ENCODE measurements around the gene FCHSD1. TPM values are rescaled to one million over a fixed set of nuclear protein-coding genes. Genes with fewer than 3 reads are reported as not detected.

FCHSD1 gene
- total RNA-seq, 1 experiment from 2014 or later, result 23.1 TPM

DNA sequence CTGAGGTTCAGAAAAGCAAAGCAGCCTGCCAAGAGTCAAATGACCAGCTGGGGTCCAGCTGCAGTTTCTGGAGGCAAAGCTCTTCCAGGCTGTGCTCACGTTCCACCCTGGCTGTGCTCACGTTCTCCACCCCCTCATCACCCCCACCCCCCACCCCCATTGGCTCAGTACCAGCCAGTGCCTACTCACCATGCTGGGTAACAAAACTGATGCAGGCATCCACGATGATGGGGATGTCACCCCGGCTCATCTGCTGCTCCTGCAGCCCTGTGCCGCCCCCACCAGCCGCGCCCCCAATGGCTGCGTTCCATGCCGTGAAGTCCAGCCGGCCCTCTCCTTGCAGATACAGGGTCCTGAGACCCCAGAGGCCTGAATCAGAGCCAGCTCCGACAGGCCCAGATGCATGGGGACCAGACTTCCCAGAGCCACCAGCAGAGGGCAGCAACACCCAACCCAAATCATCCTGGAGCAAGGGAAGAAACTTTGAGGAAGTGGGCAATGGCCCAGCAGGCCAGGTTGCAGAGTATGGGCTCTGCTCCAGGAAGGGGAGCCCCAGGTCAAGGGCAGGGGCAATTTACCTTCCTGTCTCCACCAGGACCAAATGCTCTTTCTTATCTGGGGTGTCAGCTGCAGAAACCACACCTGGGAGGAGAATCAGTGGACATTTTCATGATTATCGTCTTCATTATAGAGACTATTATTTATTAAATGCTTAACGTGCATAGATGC, 13.7 kb upstream of the FCHSD1 start:
- H3K18ac ChIP-seq (ENCODE audit: insufficient read length, low read depth, low read length), result no peak overlapping the region
- peak; percentile 85 for DNase-seq
- no peak overlapping the region for H2AK5ac ChIP-seq (ENCODE audit: insufficient read length, low read length)
- no peak overlapping the region for H4K8ac ChIP-seq (replicated peaks; ENCODE audit: insufficient read length, low read depth, low read length)
- Mint-ChIP-seq H3K9me3 (no peaks in the 10 kb centered on the region), H3K4me3 (no peak overlapping the region), H3K4me1 (peaks cover 15 to 24% of the 10 kb centered on the region in 2 experiments), H3K27ac (peak overlapping the region in 1 of 3 experiments; percentile 42; a peak in 1 of 7 replicates), H3K27me3 (ENCODE audit: low read depth) (no peaks in the 10 kb centered on the region), H3K36me3 (ENCODE audit: insufficient read depth in 1 of 3, low read depth in 3 of 3) (peaks cover 35 to 51% (median 35%) of the 10 kb centered on the region in 3 experiments)
- no peak overlapping the region for H2BK20ac ChIP-seq (ENCODE audit: low read depth, low read length, poor library complexity, severe bottlenecking)
- no peak overlapping the region for H2AFZ ChIP-seq (ENCODE audit: low read length)
- H3T11ph ChIP-seq (ENCODE audit: low read length), result no peak overlapping the region
- no peak overlapping the region for H3K27ac ChIP-seq (ENCODE audit: insufficient read length, low read depth, low read length)
- no peaks in the 10 kb centered on the region for H3K79me2 ChIP-seq (ENCODE audit: insufficient read depth, low read length)
- H3K4me1 ChIP-seq (ENCODE audit: insufficient read depth, low read length), result no peaks in the 10 kb centered on the region
- H3K79me1 ChIP-seq (ENCODE audit: insufficient read depth, low read depth, low read length, poor library complexity, severe bottlenecking), result no peaks in the 10 kb centered on the region
- no CpG with 5 or more reads among the region's 13 CpGs for WGBS (ENCODE audit: extremely low coverage, insufficient read length, low lambda C conversion rate)
- H3K9me3 ChIP-seq (ENCODE audit: control insufficient read depth, low read depth, low read length), result no peaks in the 10 kb centered on the region
- no peak overlapping the region for H3K23ac ChIP-seq (ENCODE audit: insufficient read length, low read depth, low read length)
- no peak overlapping the region for H4K91ac ChIP-seq (ENCODE audit: insufficient read length, low read depth, low read length)
- no peak overlapping the region for H3K56ac ChIP-seq (ENCODE audit: insufficient read length, low read depth, low read length)
- H4K20me1 ChIP-seq (ENCODE audit: control insufficient read depth, insufficient read depth, insufficient read length), result no peaks in the 10 kb centered on the region
- no peak overlapping the region for H3K9ac ChIP-seq (ENCODE audit: extremely low read depth, insufficient read length, low read length)
- TF ChIP-seq, protein P1, sequence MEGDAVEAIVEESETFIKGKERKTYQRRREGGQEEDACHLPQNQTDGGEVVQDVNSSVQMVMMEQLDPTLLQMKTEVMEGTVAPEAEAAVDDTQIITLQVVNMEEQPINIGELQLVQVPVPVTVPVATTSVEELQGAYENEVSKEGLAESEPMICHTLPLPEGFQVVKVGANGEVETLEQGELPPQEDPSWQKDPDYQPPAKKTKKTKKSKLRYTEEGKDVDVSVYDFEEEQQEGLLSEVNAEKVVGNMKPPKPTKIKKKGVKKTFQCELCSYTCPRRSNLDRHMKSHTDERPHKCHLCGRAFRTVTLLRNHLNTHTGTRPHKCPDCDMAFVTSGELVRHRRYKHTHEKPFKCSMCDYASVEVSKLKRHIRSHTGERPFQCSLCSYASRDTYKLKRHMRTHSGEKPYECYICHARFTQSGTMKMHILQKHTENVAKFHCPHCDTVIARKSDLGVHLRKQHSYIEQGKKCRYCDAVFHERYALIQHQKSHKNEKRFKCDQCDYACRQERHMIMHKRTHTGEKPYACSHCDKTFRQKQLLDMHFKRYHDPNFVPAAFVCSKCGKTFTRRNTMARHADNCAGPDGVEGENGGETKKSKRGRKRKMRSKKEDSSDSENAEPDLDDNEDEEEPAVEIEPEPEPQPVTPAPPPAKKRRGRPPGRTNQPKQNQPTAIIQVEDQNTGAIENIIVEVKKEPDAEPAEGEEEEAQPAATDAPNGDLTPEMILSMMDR (conservative IDR thresholded peaks at IDR 0.05), result peak; percentile 93
- no peak overlapping the region for H2BK120ac ChIP-seq (ENCODE audit: low read depth, low read length, poor library complexity, severe bottlenecking)
- no peak overlapping the region for H3K14ac ChIP-seq (ENCODE audit: insufficient read depth, low read length)
- no peaks in the 10 kb centered on the region for H3K23me2 ChIP-seq (ENCODE audit: insufficient read length, low read depth, low read length, poor library complexity, severe bottlenecking)
- no peak overlapping the region for H2BK5ac ChIP-seq (ENCODE audit: insufficient read length, low read length)
- no peak overlapping the region for H2BK15ac ChIP-seq (ENCODE audit: low read depth, low read length)
- H4K5ac ChIP-seq (ENCODE audit: insufficient read length, low read depth, low read length), result no peak overlapping the region
- H2BK12ac ChIP-seq (ENCODE audit: insufficient read length, low read depth, low read length), result no peak overlapping the region
- H3K4ac ChIP-seq (ENCODE audit: low read depth, low read length), result no peak overlapping the region
- no peak overlapping the region for H3K4me2 ChIP-seq (ENCODE audit: insufficient read depth, insufficient read length, low read length)
- no peaks in the 10 kb centered on the region for H3K27me3 ChIP-seq (ENCODE audit: insufficient read depth, low read length)
